GM12892 (cell line): Measurements from ENCODE around the gene RPP21.

Source experiments
- POLR2A ChIP-seq: IDR thresholded peaks from 2 replicates; pipeline ENCODE4 v1.6.1; 2011; ENCODE audit warnings: low read depth, low read length, control low read depth
- POLR2AphosphoS5 ChIP-seq: IDR thresholded peaks from 2 replicates; pipeline ENCODE4 v1.6.1; 2011; ENCODE audit warnings: low read depth, low read length, control low read depth
- TAF1 ChIP-seq: IDR thresholded peaks from 2 replicates; pipeline ENCODE4 v1.6.1; 2011; ENCODE audit warnings: low read depth, mild to moderate bottlenecking, control low read depth, low read length, borderline replicate concordance

GRCh38 chr6:30319146-30319835 is 25.7 kb upstream of the RPP21 start:
- TF ChIP-seq POLR2A (no peak), POLR2AphosphoS5 (no peak), TAF1 (no peak)
